B cell (primary cell): ENCODE results near the gene RNF4. TPM values are rescaled to one million over a fixed set of nuclear protein-coding genes. Genes with fewer than 3 reads are reported as not detected.

Source experiments
- ATAC-seq: fragments of 200-7000 bp; cut with Tn5 transposase; one replicate; pipeline ENCODE4 v1.10.0; 2021; ENCODE audit warnings: low read depth, mild to moderate bottlenecking, moderate number of reproducible peaks, moderate library complexity
- CTCF ChIA-PET: fragments of 350-600 bp; sonication (Branson Sonifier 250); formaldehyde crosslinking; loops from one replicate; lab custom pipeline; 2021; ENCODE audit warnings: antibody characterized with exemption, inconsistent platforms; lab: Charles Lee
- POLR2A ChIA-PET: fragments of 350-600 bp; sonication (Branson Sonifier 250); formaldehyde crosslinking; loops from one replicate; lab custom pipeline; 2021; ENCODE audit warnings: antibody characterized with exemption; lab: Charles Lee
- DNase-seq: peaks from one replicate; pipeline ENCODE4 v3.0.0; 2013
- H2AFZ ChIP-seq: 2 replicates; pipeline ENCODE4 v1.6.1; 2012; ENCODE audit warnings: mild to moderate bottlenecking, low read depth, low read length; ENCODE audit not compliant: insufficient read depth, poor library complexity, severe bottlenecking
- H3K27ac ChIP-seq, 2 donors: 1 replicate in 1 of 2; 2 replicates in 1 of 2; pipeline ENCODE4 v1.5.1; 2012 to 2013; ENCODE audit warnings: low read length in 2 of 2, mild to moderate bottlenecking in 2 of 2, moderate library complexity in 1 of 2
- H3K27me3 ChIP-seq, 4 experiments: fragments of 200-600 bp in 1 of 4; sonication (generic) in 1 of 4; replicated peaks in 1 of 4; 1 replicate in 2 of 4; 2 replicates in 2 of 4; pipeline versions ENCODE4 v1.6.1 to v1.7.0; 2013 to 2016; ENCODE audit warnings: low read length in 3 of 4, mild to moderate bottlenecking in 2 of 4, mixed read lengths in 1 of 4, moderate library complexity in 1 of 4; ENCODE audit not compliant: insufficient read depth in 4 of 4, control insufficient read depth in 3 of 4; ENCODE audit errors: control extremely low read depth in 1 of 4
- H3K36me3 ChIP-seq, 2 experiments: replicated peaks in 1 of 2; 1 replicate in 1 of 2; 2 replicates in 1 of 2; pipeline versions ENCODE4 v1.6.1 to v1.7.1; 2013; ENCODE audit warnings: low read length in 1 of 2; ENCODE audit not compliant: insufficient read depth in 2 of 2, control insufficient read depth in 1 of 2; ENCODE audit errors: control extremely low read depth in 1 of 2, extremely low read depth in 1 of 2
- H3K4me1 ChIP-seq, 2 donors: fragments of 200-600 bp in 1 of 2; sonication (generic) in 1 of 2; 1 replicate in 1 of 2; 2 replicates in 1 of 2; pipeline versions ENCODE4 v1.5.1 to v1.6.1; 2013 to 2017; ENCODE audit warnings: low read length in 2 of 2; ENCODE audit not compliant: control insufficient read depth in 2 of 2, insufficient read depth in 2 of 2
- H3K4me2 ChIP-seq: replicated peaks from 2 replicates; pipeline ENCODE3; 2012; ENCODE audit warnings: mild to moderate bottlenecking, low read depth, low read length; ENCODE audit not compliant: poor library complexity, severe bottlenecking
- H3K4me3 ChIP-seq, 5 experiments: fragments of 200-600 bp in 1 of 5; sonication (generic) in 1 of 5; 1 replicate in 3 of 5; 2 replicates in 2 of 5; pipeline versions ENCODE4 v1.5.1 to v1.7.0; 2011 to 2016; ENCODE audit warnings: low read length in 4 of 5, mild to moderate bottlenecking in 4 of 5, low read depth in 2 of 5, control low read depth in 1 of 5, moderate library complexity in 1 of 5; ENCODE audit not compliant: insufficient read depth in 1 of 5; ENCODE audit errors: control extremely low read depth in 1 of 5, extremely low read depth in 1 of 5
- H3K79me2 ChIP-seq: fragments of 200-600 bp; sonication (generic); one replicate; pipeline ENCODE4 v1.6.0; 2016; ENCODE audit warnings: low read length; ENCODE audit not compliant: control insufficient read depth, insufficient read depth
- H3K9ac ChIP-seq: fragments of 200-600 bp; sonication (generic); 2 replicates; pipeline ENCODE4 v1.6.1; 2017; ENCODE audit warnings: mild to moderate bottlenecking, low read length, moderate library complexity
- H3K9me3 ChIP-seq, 3 donors: one replicate each; pipeline versions ENCODE4 v1.6.1 to v1.7.1; 2013; ENCODE audit warnings: low read length in 2 of 3; ENCODE audit not compliant: control insufficient read depth in 2 of 3, insufficient read depth in 1 of 3; ENCODE audit errors: control extremely low read depth in 1 of 3
- H4K20me1 ChIP-seq: 2 replicates; pipeline ENCODE4 v1.6.0; 2012; ENCODE audit warnings: mild to moderate bottlenecking, low read length; ENCODE audit not compliant: insufficient read depth, control insufficient read depth, poor library complexity, severe bottlenecking
- H3K27ac Mint-ChIP-seq: one replicate; pipeline ENCODE4 v1.8.0; 2021; ENCODE audit warnings: mixed read lengths
- H3K27me3 Mint-ChIP-seq: one replicate; pipeline ENCODE4 v1.8.0; 2021; ENCODE audit warnings: mixed read lengths
- H3K4me1 Mint-ChIP-seq: one replicate; pipeline ENCODE4 v1.8.0; 2021; ENCODE audit warnings: mixed read lengths
- H3K4me3 Mint-ChIP-seq: one replicate; pipeline ENCODE4 v1.8.0; 2021; ENCODE audit warnings: mixed read lengths
- H3K9me3 Mint-ChIP-seq: one replicate; pipeline ENCODE4 v1.8.0; 2022; ENCODE audit warnings: mixed read lengths; ENCODE audit not compliant: insufficient read depth
- EZH2 ChIP-seq: IDR thresholded peaks from 2 replicates; pipeline ENCODE4 v1.6.1; 2012; ENCODE audit warnings: borderline replicate concordance, low read depth, mild to moderate bottlenecking, moderate library complexity, low read length; ENCODE audit not compliant: insufficient read depth, poor library complexity, severe bottlenecking
- WGBS: methylation state at CpG from one replicate; pipeline ENCODE4 v1.1.5; 2013; ENCODE audit warnings: missing lambda C conversion rate; ENCODE audit not compliant: insufficient coverage; 5-methylcytosine and 5-hydroxymethylcytosine counted together
- intact Hi-C: fragments of 100-400 bp; cut with micrococcal nuclease; formaldehyde crosslinking; loops from one replicate; pipeline ENCODE4 v1.10.0; 2022
- polyA plus RNA-seq: library from polyadenylated mRNA; depleted of rRNA; stranded (reverse); fragments of >200 nt; gene quantifications from 2 replicates; pipeline ENCODE4 v1.2.3, GENCODE V29; 2012
- total RNA-seq, 2 donors: library from RNA; stranded (reverse); fragments of 120-200 nt in 1 of 2; gene quantifications; 1 replicate in 1 of 2; 2 replicates in 1 of 2; pipeline versions ENCODE4 v1.2.3 to v1.2.4, GENCODE V29; 2013 to 2022
- TF ChIP-seq, protein P1 (sequence below): fragments of 200-600 bp; IDR thresholded peaks from one replicate; pipeline ENCODE4 v1.8.0; 2022; ENCODE audit warnings: antibody characterized with exemption, mild to moderate bottlenecking

RNF4 gene
- total and polyA plus RNA-seq, 2 donors (not counting 1 experiment from before 2014, with no cell fraction given), result 61.8 to 95.2 TPM

DNA sequence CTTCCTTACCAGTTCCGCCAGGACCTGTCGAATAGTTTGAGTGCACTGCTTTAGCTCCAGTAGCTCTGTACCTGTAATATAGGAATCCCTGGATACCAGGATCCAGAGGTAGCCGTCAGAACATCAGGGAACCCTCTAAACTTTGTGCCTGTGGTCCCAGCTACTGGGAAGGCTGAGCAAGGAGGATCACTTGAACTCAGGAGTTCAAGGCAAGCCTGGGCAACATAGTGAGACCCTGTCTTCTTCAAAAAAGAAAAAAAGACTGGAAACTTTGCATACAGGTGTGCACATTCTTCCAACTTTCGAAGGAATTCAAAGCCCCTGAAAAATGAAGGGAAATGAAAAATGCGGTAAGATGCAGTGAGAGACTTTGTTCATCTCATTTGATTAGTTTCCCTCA is 34.9 kb downstream of the RNF4 start:
- POLR2A ChIA-PET, result no interaction called here
- peaks cover 79% of the 10 kb centered on the region for H3K79me2 ChIP-seq

DNA sequence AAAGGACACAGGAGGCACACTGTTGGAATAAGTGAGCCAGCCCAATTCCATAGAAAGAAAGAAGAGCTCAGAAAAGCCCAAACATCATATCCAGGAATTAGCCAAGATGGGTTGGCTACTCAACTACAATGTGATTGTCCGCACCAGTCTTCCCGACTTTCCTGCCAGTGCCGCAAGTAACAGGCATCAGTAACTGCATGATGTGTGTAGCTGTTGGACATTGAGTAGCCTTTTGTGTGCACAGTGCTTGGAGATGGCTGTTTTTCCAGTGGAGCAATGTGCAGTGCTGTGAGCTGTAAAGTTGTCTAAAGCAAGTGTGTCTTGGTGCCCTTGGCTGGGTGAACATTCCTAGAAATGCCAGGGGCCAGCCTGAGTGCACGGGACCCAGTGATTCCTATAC is 38.4 kb downstream of the RNF4 start:
- Histone ChIP-seq H4K20me1 (peaks cover 59% of the 10 kb centered on the region), H2AFZ (no peak overlapping the region), H3K79me2 (peaks cover 71% of the 10 kb centered on the region), H3K4me2 (no peak overlapping the region), H3K27ac (no peak overlapping the region), H3K4me3 (no peak overlapping the region), H3K27me3 (no peaks in the 10 kb centered on the region), H3K36me3 (peaks cover 10 to 63% of the 10 kb centered on the region in 2 experiments), H3K4me1 (peaks cover 15 to 20% of the 10 kb centered on the region in 2 donors), H3K9ac (no peak overlapping the region), H3K9me3 (no peaks in the 10 kb centered on the region)
- TF ChIP-seq EZH2, result no peak
- TF ChIP-seq, protein P1, sequence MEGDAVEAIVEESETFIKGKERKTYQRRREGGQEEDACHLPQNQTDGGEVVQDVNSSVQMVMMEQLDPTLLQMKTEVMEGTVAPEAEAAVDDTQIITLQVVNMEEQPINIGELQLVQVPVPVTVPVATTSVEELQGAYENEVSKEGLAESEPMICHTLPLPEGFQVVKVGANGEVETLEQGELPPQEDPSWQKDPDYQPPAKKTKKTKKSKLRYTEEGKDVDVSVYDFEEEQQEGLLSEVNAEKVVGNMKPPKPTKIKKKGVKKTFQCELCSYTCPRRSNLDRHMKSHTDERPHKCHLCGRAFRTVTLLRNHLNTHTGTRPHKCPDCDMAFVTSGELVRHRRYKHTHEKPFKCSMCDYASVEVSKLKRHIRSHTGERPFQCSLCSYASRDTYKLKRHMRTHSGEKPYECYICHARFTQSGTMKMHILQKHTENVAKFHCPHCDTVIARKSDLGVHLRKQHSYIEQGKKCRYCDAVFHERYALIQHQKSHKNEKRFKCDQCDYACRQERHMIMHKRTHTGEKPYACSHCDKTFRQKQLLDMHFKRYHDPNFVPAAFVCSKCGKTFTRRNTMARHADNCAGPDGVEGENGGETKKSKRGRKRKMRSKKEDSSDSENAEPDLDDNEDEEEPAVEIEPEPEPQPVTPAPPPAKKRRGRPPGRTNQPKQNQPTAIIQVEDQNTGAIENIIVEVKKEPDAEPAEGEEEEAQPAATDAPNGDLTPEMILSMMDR, result no peak
- ATAC-seq, result no peak
- intact Hi-C loops, result no loop called here
- Mint-ChIP-seq H3K9me3 (no peaks in the 10 kb centered on the region), H3K27ac (peak overlapping the region; percentile 50), H3K4me3 (no peak overlapping the region), H3K4me1 (peaks cover 23% of the 10 kb centered on the region), H3K27me3 (no peaks in the 10 kb centered on the region)
- WGBS, result 100% methylated on average over 1 of the region's 4 CpGs
- ChIA-PET CTCF (interaction anchor here (1.0 kb wide), 1 partner anchor 287 kb away, joined by 3 read pairs; no protein-coding TSS in a partner anchor), POLR2A (no interaction called here)
- DNase-seq, result no peak

More for the DNA sequence above, 34.9 kb downstream of the RNF4 start:
- H3K4me3 Mint-ChIP-seq, result no peak overlapping the region
- Histone ChIP-seq H3K9me3 (no peaks in the 10 kb centered on the region), H2AFZ (no peak overlapping the region), H3K9ac (no peak overlapping the region), H3K4me3 (no peak overlapping the region), H3K4me2 (no peak overlapping the region), H3K27me3 (no peaks in the 10 kb centered on the region), H4K20me1 (peaks cover 61% of the 10 kb centered on the region), H3K4me1 (no peaks in the 10 kb centered on the region), H3K27ac (no peak overlapping the region), H3K36me3 (peaks cover 6 to 74% of the 10 kb centered on the region in 2 experiments)
- intact Hi-C loops, result no loop called here
- H3K4me1 Mint-ChIP-seq, result peaks cover 1% of the 10 kb centered on the region
- DNase-seq (no peak), ATAC-seq (no peak)
- no peak for TF ChIP-seq EZH2
- TF ChIP-seq, protein P1, result no peak
- no peaks in the 10 kb centered on the region for H3K9me3 Mint-ChIP-seq
- no peaks in the 10 kb centered on the region for H3K27me3 Mint-ChIP-seq
- CTCF ChIA-PET, result interaction anchor here (1.8 kb wide), 1 partner anchor 284 kb away, joined by 5 read pairs; no protein-coding TSS in a partner anchor
- H3K27ac Mint-ChIP-seq, result no peak overlapping the region
- WGBS, result 94% methylated on average over 3 of the region's 5 CpGs
